Activated naive CD8-positive, alpha-beta T cell treated with anti-CD3 and anti-CD28 coated beads, Interleukin-2, amount 50 U/mL, for 16 hours (primary cell): Measurements from ENCODE around the gene KCNMA1.

Experiments used
- DNase-seq: peaks from one replicate; pipeline ENCODE4 v3.0.0-alpha.2; 2020; ENCODE audit warnings: low read depth, low spot score

KCNMA1 gene

DNA sequence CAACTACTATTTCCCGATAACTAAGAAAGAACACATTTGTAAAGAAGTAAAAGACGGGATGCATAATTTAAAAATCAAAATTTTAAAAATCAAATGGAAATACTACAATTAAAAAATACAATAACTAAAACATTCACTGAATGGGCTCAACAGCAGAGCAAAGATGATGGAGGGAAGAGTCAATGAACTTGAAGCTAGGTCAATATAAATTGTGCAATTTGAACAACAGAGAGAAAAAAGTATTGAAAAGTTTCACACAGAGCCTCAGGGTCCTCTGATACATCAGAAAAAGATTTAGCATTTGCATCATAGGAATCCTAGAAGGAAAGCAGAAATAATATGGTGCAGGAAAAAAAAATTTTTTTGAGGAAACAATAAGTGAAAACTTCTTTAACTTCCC is 581.0 kb downstream of the KCNMA1 start:
- DNase-seq, result no peak

DNA sequence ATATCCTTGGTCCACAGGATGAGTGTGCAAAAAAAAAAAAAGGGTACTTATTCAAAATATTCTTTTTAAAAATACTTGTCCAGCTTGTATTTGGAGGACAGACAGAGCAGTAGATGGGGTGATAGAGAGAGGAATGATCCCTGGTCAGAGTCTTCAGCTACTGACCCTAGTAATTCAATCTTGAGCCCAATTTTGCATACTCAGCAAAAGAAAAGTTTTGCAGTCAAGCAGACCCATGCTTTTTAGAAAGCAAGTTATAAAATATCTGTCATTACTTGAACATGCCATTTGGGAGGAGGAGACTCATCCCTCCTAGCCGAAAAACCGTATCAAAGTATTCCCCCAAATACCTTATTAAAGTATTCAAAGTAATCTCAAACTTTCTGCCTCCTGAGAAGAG is 585.0 kb downstream of the KCNMA1 start:
- DNase-seq, result no peak

DNA sequence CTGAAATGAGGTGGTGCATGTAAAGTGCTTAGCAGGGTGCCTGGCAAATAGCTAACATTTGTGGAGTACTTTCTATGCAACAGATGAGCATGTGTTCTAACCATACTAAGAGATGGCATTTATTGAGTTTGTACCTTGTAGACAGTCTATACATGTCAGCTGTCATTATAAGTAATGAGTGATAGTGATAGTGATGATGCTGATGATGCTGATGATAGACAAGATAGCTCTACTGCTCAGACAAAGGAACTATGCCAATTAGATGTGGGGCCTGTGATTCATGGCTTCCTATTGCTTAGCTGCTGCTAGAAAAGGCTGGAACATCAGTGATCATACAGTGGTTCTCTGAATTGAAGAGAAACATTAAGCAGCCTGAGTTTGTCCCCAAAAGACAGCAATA is 585.8 kb downstream of the KCNMA1 start:
- no peak for DNase-seq

DNA sequence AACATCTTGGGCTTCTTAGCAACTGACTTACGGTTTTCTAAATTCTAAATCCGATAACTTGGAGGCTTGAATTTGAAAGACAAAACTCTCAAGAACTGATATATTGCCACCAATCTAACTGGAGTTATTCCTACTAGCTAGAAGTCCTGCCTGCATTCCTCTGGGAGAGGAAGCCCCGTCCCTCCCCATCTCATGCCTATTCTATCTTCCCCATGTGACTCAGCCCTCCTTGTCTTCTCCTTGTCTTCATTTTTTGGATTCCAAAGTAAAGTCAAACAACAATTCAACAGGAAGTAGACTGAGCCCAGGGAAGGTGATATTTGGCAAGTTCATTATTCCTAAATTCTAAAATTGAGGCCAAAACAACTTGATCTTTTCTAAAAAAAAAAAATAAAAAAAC is 587.7 kb downstream of the KCNMA1 start:
- DNase-seq, result no peak

DNA sequence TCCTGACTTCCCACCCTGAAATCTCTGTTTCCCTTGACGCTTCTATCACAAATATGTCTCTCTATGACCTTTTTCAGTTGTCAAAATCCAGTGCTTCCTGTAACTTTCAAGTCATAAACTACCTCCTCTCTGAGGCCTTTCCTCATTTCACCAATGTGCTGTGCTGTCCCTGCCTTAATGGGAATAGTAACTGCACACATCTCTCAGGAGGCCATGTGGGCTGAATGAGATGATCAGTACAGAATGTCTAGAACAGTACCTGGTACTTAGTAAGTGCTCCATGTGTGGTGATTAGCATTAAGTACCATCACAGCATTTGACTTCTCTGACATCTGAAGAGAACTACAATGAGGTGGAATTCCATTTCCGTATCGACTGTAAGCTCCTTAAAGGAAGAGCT is 588.5 kb downstream of the KCNMA1 start:
- DNase-seq, result no peak

DNA sequence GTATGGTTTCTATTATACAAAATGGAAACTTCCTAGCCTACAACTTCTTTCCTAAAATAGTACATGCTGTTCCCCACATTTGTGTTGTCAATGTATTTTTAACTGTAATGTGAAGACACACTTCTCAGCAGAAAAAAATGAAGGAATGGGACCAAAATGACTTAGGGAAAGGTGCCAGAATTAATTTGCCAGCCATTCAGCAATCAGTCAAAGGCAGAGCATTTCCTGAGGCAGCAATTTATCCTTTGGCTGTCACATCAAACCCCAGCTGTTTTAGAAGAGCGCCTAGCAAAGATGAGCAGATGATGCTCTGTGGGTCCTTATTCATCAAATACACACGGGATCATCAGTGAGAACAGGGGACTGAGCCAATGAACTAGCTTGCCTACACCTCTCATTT is 592.5 kb downstream of the KCNMA1 start:
- no peak for DNase-seq

DNA sequence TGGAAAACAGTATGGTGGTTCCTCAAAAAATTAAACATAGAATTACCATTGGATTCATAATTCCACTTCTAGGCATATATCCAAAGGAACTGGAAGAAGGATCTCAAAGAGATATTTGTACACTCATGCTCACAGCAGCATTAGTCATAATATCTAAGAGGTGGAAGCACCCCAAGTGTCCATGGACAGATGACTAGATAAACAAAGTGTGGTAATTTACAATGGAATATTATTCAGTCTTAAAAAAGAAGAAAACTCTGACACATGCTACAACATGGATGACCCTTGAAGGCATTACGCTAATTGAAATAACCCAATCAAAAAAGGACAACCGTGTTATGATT is 594.2 kb downstream of the KCNMA1 start:
- DNase-seq, result no peak

DNA sequence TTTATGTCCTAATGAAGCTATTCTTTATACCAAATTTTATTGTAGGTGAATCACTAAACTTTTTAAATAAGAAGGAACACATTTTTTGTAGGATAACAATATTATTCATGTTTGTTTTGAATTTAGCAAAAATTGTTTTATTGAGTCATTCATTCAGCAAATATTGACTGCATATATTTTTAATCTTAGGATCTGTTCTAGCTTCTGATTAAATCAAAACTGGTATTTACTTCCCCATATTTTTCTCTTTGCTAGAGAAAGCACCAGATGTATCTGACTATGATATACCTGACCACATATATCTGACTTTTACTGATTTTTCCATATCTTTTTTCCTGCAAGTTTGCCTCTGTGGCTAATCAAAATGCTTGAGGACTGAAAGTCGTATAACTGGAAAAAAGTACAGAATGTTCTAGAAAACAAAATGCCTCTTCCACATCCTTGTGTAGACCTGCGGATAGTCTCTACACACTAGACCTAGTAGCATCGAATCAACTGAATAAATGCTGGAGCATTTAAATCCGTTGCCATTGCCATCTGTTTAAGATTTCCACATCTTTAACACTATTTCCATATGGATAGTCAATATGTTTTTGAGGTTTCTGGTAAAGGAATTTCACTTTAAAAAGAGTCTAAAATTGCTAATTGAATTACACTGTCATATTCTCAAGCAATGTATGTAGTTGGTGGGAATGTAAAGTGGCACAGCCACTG is 594.7 kb downstream of the KCNMA1 start:
- DNase-seq, result no peak

DNA sequence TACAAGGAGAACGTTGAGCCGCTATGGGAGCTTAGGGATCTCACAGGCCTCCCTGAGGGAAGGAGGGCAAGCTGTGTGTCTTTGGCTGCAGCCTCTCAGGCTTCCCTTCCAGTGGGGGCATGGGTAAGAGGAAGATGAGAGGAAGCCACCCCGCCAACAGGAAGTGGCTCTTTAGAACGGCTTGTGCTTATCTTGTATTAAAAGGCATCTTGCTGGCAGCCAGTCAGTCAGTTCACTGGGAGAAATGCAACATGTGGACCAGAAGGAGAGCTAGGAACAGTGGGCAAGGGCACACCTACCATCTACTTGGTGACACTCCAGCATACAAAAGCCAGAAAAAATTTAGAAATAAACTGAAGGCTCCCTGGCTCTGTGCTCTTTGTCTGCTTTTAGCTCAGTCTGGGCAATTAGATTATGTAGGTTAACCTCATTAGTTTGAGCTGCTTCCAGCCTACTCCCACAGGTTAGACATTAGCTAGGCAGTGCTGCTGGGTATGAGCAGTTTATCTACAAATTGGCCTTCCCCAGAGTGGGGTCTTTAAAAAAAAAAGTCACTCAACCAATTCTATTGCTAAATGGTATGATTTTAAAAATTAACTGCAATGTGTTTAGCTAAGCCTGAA is 595.9 kb downstream of the KCNMA1 start:
- no peak for DNase-seq

DNA sequence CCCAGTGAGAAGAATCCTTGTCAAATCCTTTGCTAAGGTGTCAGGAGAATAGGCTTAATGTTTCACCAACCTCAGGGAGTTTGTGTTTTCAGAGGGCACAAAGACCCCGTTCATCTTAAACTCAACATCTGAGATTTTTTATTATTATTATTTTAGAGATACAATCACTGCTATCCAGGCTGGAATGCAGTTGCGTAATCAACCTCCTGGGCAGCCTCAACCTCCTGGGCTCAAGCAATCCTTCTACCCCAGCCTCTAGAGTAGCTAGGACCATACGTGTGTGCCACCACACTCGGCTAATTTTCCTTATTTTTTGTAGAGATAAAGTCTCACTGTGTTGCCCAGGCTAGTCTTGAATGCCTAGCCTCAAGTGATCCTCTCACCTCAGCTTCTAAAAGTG is 599.2 kb downstream of the KCNMA1 start:
- DNase-seq, result no peak

DNA sequence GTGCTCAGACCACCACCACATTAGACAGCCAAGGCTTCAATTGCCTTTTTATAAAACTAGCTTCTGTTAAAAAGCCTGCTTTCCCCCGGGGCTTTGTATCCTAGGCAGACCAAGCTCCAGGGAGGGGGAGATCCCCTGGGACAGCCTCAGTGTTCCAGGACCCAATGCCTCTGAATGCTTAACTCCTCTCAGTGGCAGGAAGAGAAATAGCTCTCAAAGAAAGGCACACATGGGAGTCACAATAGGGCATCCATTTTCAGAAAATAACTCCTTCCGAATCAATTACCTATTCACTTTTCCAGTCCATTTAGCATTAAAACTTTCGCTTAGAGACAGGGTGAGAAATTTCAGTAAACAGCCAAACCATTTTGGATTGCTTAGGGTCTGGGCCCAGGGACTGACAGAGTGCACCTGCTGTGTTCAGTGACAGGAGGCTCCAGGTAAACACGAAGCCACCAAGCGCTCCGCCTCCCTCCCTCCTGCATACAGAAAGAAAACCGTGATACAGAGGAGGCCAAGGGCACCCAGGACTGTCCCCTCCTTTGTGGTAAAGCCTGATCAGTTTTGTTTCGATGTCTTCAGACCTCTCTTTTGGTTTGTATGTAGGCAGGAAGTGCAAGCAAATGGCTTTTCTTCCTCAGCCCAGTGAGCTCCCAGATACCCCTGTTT is 599.7 kb downstream of the KCNMA1 start:
- no peak for DNase-seq

DNA sequence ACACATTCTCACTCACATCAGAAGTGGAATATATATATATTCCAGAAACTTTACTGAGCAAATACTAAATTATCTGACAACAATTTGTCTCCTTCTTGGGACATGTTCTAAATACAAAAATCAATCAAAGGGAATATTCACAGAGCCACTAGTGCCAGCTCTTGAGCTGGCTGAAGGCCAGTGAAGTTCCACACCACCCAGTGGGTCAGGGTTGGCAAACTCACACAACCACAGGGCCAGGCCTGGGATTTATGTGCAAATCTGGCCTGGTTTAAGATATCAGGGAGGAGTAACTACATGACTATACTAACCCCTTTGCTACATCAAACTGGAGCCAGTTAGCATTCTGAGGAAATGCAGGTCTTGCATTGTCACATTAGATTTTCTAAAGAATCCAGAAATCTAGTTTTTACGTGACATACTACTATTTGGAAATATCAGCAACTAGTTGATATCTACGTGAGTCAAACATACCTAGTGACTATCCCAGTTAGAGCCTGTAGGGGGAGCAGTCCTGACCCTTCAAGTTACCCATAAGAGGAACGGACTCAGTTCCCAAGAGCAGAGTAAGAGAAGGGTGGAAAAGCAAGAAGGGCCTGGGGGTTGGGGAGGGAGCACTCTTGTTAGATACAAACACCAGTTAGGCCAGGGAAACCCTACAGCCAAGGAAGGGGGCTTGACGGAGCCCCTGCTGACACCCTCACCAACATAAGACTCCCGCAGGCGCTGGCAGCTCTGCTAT is 600.4 kb downstream of the KCNMA1 start:
- DNase-seq, result no peak

DNA sequence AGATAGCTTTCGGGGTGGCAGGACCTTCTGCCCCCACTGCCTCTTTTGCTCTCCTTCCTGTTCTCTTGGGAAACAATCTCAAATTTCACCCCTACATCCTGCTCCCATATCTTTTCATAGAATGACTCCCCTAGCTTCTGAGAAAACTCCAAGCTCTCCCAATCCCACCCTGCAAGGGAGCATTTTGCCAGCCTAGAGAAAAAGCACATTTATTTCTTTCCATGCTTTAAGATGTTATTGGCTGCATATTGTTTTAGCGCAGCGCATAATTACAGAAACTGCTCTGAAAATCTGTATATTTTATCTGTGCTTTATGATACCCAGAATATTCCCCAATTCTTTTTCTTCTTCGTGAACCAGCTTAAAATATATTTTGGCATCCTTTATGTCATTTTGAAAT is 601.3 kb downstream of the KCNMA1 start:
- DNase-seq, result no peak

DNA sequence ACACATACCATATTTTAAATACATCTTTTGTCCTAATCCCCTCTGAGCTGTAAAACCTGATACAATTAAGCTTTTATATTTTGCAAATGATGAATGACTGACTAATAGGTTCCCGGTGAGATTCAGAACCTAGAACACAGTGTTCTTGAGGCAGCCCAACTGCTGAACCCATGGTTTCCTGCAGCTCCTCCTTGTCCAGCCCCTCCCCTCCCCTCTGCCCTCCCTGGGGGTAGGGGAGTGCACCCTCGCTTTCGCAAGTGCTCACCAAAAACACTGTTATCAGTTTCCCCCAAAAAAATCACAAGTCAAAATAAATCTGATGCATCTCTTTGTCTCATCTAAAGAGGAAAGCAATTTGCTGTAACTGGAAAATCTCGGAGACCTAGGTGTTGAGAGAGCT is 602.8 kb downstream of the KCNMA1 start:
- no peak for DNase-seq

DNA sequence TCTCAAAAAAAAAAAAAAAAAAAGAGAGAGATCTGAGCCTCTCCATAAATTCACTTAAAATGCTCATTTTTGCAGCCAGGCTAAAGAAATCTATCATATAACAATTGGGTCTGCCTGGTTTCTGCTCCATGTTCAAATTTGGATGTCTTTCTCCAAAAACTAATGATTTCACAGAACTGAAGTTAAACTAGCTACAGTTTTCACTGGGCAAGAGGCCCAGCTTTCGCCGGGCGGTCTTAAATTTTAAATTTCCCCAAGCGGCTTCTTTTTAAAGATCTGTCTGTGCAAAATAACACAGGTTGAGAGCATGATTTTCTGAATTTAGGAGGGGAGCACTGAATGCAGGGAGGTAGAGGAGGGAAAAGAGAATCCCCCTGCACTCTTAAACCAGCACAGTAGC is 603.4 kb downstream of the KCNMA1 start:
- no peak for DNase-seq

DNA sequence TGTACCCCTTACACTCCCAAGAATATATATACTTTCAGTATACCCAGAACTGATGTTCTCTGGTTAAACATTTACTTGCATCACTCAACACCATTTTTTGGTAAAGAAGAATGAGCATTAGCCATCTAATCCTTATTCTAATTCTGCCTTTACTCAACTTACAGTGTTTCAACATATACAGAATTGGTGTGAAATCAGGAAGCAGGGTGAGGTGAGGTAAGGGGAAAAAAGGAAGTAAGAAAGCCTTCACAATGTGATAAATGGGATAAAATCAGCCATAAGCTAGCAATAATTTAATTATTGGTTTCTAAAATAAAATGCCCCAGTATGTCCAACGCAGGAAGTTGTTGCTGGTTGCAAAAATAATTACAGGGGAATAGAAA is 605.4 kb downstream of the KCNMA1 start:
- no peak for DNase-seq

DNA sequence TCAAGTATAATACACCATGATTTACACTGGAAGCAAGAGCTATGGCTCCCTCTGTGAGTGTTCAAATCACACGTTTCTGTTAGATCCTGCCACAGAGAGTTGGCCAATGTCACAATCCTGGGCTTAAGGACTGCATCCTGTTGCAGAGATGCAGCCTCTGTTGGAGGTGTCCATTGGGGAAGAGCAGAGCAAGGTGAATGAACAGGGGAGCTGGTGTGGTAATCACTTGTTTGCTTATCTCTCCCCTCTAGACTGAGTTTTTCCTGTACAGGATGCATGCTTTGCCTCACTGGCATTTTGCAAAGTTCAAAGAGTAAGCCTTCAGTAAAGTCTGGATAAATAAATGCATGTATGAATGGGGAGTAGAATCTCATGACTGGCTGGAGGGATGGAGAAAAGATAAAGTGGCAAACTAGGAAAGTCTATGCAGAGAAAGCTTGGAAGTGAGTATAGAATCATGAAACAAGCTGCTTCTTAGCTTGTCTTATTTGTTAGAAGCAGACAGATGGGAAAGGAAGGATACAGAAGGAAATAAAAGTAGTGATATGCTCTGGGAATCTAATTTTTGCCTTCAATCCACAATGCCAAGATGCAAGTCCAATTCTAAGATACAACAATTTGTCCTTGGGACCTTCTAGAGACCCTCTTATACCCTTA is 605.9 kb downstream of the KCNMA1 start:
- no peak for DNase-seq

DNA sequence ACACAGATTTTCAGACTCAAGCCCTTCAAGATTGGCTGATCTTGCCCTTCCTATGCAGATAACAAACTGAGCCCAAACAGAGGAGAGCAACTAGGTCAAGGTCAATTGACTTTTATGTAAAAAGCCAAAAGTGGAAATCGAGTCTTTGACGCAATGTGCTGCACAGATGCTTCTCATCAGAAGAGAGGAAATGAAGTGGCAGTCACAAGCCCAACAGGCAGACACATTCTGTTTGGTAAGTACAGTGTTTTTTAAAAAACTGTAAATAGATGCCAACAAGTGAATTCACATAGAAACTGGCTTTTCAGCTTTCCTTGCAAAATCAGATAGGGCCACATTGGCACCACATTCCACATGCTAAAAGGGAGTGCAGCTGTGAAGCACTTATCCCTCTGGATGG is 606.6 kb downstream of the KCNMA1 start:
- no peak for DNase-seq

DNA sequence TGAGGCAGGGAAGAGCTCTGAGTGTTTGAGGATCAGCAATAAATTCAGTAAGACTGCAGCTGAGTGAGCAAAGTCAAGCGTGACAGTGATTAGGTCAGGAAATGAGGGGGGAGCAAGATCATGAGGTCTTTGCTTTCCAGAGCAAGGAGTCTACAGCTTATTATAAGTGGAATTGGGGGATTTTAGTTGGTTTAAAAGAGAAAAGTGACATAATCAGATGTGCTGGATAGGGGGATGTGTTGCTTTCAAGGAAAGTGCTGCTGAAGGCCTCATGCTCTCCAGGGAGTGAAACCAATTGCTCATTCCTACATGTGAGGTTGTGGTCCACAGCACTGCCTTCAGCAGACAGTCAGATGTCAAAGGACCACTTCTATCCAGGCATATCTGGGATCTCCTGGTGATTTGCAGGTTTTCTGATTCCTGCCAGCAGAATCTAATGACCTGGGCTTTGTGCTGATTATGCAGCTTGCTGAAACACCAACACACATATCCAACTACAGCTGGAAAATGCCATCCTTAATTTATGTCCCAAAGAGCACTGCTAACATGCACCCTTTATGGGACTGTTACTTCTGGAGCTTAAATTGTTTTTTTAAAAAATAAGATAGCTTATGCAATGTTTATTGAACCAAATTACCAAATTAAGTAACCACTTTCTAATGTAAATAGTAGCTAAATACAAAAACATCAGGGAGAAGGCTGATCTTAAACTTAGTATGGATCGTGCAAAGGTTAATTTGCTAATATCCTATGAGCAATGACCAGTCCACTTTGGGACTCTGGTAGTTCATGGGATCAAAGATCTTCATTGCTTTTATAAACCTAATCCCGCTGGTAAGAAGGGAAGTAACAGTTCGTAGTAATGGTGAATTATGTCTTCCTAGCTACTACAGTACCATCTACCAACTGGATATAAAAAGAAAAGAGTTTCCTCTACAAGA is 607.6 kb downstream of the KCNMA1 start:
- no peak for DNase-seq

DNA sequence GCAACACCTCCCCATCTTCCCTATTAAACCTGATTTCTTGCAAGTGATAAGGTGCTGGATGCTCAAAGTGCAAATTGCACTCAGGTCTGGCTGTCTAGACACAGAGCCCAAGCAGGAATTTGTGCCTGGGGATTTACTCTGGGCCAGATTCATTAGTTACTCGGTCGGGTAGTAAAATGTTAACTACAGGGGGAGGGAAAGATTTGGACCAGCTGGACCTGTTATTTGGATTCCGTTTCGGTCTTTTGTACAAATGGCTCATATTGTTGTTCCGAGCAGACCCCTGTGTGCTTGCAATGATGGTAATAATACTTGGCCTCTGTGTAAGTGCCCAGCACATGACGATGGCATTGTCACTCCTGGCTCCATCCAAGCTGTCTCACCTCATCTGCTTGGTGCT is 609.6 kb downstream of the KCNMA1 start:
- DNase-seq, result no peak

DNA sequence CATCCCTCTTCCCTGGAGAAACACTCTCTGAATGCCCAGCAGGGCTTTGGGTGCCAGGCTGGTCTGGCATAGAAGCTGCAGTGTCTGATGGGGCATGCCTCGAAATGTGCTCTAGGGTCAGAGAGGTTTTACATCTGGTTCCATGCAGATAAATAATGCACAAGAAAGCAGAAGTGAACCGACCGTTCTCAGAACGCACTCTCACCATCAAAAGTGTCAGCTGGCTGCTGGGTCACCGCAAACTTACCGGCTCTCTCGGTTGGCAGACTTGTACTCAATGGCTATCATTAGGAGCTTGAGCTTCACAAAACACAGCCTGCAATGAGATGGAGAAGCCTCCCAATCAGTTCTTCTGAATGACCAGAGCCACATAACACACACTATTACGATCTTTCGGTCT is 610.0 kb downstream of the KCNMA1 start:
- DNase-seq, result no peak
